HG03378 (cell line): Measurements from ENCODE around the gene FAF1.
"Not testable (repeated sequence)": the region's sequence is repeated elsewhere in the genome, so short reads cannot be mapped to it uniquely, and the experiment has no call there.

Source experiments
- ATAC-seq: cut with Tn5 transposase; IDR thresholded peaks from one replicate; pipeline ENCODE4 v1.9.1; 2021; ENCODE audit warnings: mild to moderate bottlenecking, moderate library complexity; ENCODE audit not compliant: unreplicated experiment

The FAF1 gene

GRCh38 chr1:50593515-50593914, 366.6 kb downstream of the FAF1 start:
- no peak for ATAC-seq

- ATAC-seq: no peak
Observed at GRCh38 chr1:50591598-50591997, 368.5 kb downstream of the FAF1 start.

- no peak for ATAC-seq
Observed at GRCh38 chr1:50582346-50582745, 377.7 kb downstream of the FAF1 start.

- no peak for ATAC-seq
Observed at GRCh38 chr1:50570066-50570468, 390.0 kb downstream of the FAF1 start.

- ATAC-seq: no peak
Observed at GRCh38 chr1:50568782-50569181, 391.3 kb downstream of the FAF1 start.

GRCh38 chr1:50566405-50566804, 393.7 kb downstream of the FAF1 start:
- no peak for ATAC-seq

- ATAC-seq: no peak
Observed at GRCh38 chr1:50564417-50564816, 395.6 kb downstream of the FAF1 start.

- ATAC-seq: no peak
Observed at GRCh38 chr1:50562106-50562505, 398.0 kb downstream of the FAF1 start.

GRCh38 chr1:50559421-50559820, 400.6 kb downstream of the FAF1 start:
- no peak for ATAC-seq

- ATAC-seq: no peak
Observed at GRCh38 chr1:50553921-50554320, 406.1 kb downstream of the FAF1 start.

- no peak for ATAC-seq
Observed at GRCh38 chr1:50548243-50548642, 411.8 kb downstream of the FAF1 start.

- no peak for ATAC-seq
Observed at GRCh38 chr1:50542362-50542761, 417.7 kb downstream of the FAF1 start.

GRCh38 chr1:50538476-50538875, 421.6 kb downstream of the FAF1 start:
- no peak for ATAC-seq

GRCh38 chr1:50531601-50532000, 428.5 kb downstream of the FAF1 start:
- no peak for ATAC-seq

- no peak for ATAC-seq
Observed at GRCh38 chr1:50531027-50531426, 429.0 kb downstream of the FAF1 start.

GRCh38 chr1:50529510-50529909, 430.6 kb downstream of the FAF1 start:
- no peak for ATAC-seq

GRCh38 chr1:50527987-50528320, 432.1 kb downstream of the FAF1 start:
- ATAC-seq: not testable (repeated sequence)

GRCh38 chr1:50527249-50527986, 432.6 kb downstream of the FAF1 start:
- ATAC-seq: peak; percentile 79

GRCh38 chr1:50526431-50526830, 433.6 kb downstream of the FAF1 start:
- no peak for ATAC-seq

GRCh38 chr1:50523548-50523947, 436.5 kb downstream of the FAF1 start:
- no peak for ATAC-seq

- no peak for ATAC-seq
Observed at GRCh38 chr1:50522691-50523342, 437.2 kb downstream of the FAF1 start.

GRCh38 chr1:50521703-50522102, 438.4 kb downstream of the FAF1 start:
- ATAC-seq: peak; percentile 73

- no peak for ATAC-seq
Observed at GRCh38 chr1:50517488-50517887, 442.6 kb downstream of the FAF1 start.
